Measurements from ENCODE around the gene COL1A2. TPM values are rescaled to one million over a fixed set of nuclear protein-coding genes. Genes with fewer than 3 reads are reported as not detected.

COL1A2 gene
- total RNA-seq, 4 donors from 2014 or later, result 227 to 697 (median 347) TPM

DNA sequence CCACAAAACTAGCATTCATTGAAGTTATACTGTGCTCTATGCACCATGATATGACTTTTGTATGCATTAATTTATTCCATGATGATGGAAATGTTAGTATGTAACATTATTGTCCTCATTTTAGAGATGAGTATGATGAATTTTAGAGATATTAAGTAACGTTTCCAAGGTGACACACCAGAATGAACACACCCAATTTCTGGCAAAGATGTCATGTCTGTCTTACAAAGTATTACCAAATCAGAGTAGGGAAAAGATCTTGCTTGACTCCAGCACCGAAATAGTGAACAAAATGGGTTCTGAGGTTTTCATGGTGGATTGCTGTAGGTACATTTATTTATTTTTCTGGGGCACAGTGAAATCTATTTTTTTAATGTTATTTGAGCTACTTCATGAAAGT is 33.8 kb upstream of the COL1A2 start:
- H3K36me3 ChIP-seq, result no peaks in the 10 kb centered on the region
- H3K27ac ChIP-seq (replicated peaks in 1 of 4), result no peak overlapping the region
- no peak for DNase-seq (ENCODE audit: extremely low spot score)
- peaks cover 0 to 10% (median 4%) of the 10 kb centered on the region in 4 donors for H3K4me1 ChIP-seq
- H3K27me3 ChIP-seq, result no peaks in the 10 kb centered on the region
- H3K9me3 ChIP-seq, result no peaks in the 10 kb centered on the region
- intact Hi-C loops (cut with DNase I), result no loop called here
- no peak overlapping the region for H3K4me3 ChIP-seq
- TF ChIP-seq POLR2AphosphoS5 (IDR thresholded peaks at IDR 0.05) (no peak), EP300 (IDR thresholded peaks at IDR 0.05) (no peak), POLR2A (IDR thresholded peaks at IDR 0.05; ENCODE audit: low read depth) (no peak)
- TF ChIP-seq, protein P1, sequence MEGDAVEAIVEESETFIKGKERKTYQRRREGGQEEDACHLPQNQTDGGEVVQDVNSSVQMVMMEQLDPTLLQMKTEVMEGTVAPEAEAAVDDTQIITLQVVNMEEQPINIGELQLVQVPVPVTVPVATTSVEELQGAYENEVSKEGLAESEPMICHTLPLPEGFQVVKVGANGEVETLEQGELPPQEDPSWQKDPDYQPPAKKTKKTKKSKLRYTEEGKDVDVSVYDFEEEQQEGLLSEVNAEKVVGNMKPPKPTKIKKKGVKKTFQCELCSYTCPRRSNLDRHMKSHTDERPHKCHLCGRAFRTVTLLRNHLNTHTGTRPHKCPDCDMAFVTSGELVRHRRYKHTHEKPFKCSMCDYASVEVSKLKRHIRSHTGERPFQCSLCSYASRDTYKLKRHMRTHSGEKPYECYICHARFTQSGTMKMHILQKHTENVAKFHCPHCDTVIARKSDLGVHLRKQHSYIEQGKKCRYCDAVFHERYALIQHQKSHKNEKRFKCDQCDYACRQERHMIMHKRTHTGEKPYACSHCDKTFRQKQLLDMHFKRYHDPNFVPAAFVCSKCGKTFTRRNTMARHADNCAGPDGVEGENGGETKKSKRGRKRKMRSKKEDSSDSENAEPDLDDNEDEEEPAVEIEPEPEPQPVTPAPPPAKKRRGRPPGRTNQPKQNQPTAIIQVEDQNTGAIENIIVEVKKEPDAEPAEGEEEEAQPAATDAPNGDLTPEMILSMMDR (IDR thresholded peaks at IDR 0.05), result no peak
- 79% methylated on average over 2 of the region's 2 CpGs for WGBS

DNA sequence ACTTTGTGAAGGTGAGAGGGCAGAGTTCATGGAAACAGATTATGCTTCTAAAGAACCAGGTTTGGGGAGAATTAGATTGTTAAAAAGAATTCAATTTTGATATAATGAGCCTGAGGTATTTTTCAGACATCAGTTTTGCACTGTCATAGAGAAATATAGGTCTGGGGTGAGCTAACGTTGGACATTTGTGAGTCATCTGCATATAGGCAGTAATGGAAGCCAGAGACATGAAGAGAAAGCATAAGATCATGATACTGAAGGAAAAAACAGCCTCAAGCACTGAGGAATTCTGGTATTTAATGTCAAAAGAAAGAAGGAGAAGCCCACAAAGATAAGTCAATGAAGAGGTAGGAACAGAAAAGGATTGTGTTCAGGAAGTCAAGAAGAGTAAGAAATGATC is 32.4 kb upstream of the COL1A2 start:
- H3K36me3 ChIP-seq, result no peaks in the 10 kb centered on the region
- no peak overlapping the region for H3K27ac ChIP-seq (replicated peaks in 1 of 4)
- H3K27me3 ChIP-seq, result no peaks in the 10 kb centered on the region
- TF ChIP-seq, protein P1 (IDR thresholded peaks at IDR 0.05), result no peak
- TF ChIP-seq EP300 (IDR thresholded peaks at IDR 0.05) (no peak), POLR2AphosphoS5 (IDR thresholded peaks at IDR 0.05) (no peak), POLR2A (IDR thresholded peaks at IDR 0.05; ENCODE audit: low read depth) (no peak)
- no peaks in the 10 kb centered on the region for H3K9me3 ChIP-seq
- 77% methylated on average over 1 of the region's 1 CpG for WGBS
- peaks cover 0 to 14% (median 7%) of the 10 kb centered on the region in 4 donors for H3K4me1 ChIP-seq
- intact Hi-C loops (cut with DNase I), result no loop called here
- no peak overlapping the region for H3K4me3 ChIP-seq
- no peak for DNase-seq (ENCODE audit: extremely low spot score)

DNA sequence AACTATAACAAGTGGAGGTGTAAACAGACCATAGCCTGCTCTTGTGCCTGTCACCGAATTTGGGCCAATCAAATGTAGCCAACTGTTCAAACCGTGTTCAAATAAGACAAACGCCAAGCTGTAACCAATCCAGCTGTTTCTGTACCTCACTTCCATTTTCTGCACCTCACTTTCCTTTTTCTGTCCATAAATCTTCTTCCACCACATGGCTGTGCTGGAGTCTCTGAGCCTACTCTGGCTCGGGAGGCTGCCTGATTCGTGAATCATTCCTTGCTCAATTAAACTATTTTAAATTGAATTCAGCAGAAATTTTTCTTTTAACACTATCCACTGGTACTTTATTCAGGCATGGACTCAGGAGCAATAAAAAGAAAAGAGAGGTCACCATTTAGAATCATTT is 29.9 kb upstream of the COL1A2 start:
- no peaks in the 10 kb centered on the region for H3K27me3 ChIP-seq
- H3K27ac ChIP-seq (replicated peaks in 1 of 4), result no peak overlapping the region
- H3K4me1 ChIP-seq, result peaks cover 0 to 39% (median 30%) of the 10 kb centered on the region in 4 donors
- no peaks in the 10 kb centered on the region for H3K36me3 ChIP-seq
- WGBS, result 77% methylated on average over 5 of the region's 5 CpGs
- H3K9me3 ChIP-seq, result no peaks in the 10 kb centered on the region
- TF ChIP-seq, protein P1 (IDR thresholded peaks at IDR 0.05), result no peak
- no peak for TF ChIP-seq EP300 (IDR thresholded peaks at IDR 0.05)
- TF ChIP-seq POLR2A (IDR thresholded peaks at IDR 0.05; ENCODE audit: low read depth), result no peak
- TF ChIP-seq POLR2AphosphoS5 (IDR thresholded peaks at IDR 0.05), result no peak
- no peak for DNase-seq (ENCODE audit: extremely low spot score)
- intact Hi-C loops (cut with DNase I), result no loop called here
- H3K4me3 ChIP-seq, result no peak overlapping the region

DNA sequence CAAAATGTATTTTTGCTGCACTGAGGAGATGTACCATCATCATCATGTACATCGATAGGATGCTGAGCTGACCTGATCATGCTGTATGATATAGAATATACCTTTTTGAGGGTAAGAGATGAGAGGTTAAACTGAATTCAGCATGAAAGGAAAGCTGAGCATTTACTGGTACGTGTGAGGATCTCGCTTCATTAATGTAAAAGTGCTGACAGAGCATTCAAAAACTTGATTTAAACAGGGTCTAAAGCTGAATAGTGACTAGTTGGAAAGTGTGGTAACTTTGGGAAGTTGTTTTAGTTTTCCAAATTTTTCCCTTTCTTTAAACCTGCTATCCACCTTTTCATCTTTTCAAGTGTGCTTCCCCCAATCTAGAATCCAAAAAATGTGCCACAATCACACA is 28.5 kb upstream of the COL1A2 start:
- H3K4me1 ChIP-seq, result peaks cover 0 to 39% (median 30%) of the 10 kb centered on the region in 4 donors
- 93% methylated on average over 3 of the region's 3 CpGs for WGBS
- intact Hi-C loops (cut with DNase I), result no loop called here
- DNase-seq (ENCODE audit: extremely low spot score), result no peak
- H3K4me3 ChIP-seq, result no peak overlapping the region
- H3K9me3 ChIP-seq, result no peaks in the 10 kb centered on the region
- TF ChIP-seq POLR2A (IDR thresholded peaks at IDR 0.05; ENCODE audit: low read depth) (no peak), EP300 (IDR thresholded peaks at IDR 0.05) (no peak), POLR2AphosphoS5 (IDR thresholded peaks at IDR 0.05) (no peak)
- TF ChIP-seq, protein P1 (IDR thresholded peaks at IDR 0.05), result no peak
- no peak overlapping the region for H3K27ac ChIP-seq (replicated peaks in 1 of 4)
- no peaks in the 10 kb centered on the region for H3K27me3 ChIP-seq
- H3K36me3 ChIP-seq, result no peaks in the 10 kb centered on the region

DNA sequence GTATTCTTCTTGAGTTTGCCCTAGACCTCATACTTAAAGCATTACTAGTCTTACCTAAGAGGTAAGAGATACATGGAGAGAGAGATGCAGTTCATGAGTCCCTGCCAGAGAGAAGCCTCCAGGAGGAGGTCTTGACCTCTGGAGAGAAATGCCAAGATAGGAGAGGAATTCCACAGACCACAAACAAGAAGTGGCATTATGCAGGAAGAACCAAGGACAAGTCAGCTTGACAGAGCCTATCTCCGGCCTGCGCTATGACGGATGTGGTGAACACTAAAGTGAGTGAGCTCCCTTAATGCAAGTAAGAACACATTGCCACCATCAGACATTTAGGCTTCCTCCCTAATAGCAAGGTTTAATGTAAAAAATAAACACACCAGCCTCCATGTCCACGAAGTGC is 27.9 kb upstream of the COL1A2 start:
- H3K27ac ChIP-seq (replicated peaks in 1 of 4), result peak overlapping the region; percentile 79 to 84 (median 81)
- 92% methylated on average over 4 of the region's 4 CpGs for WGBS
- intact Hi-C loops (cut with DNase I), result no loop called here
- no peaks in the 10 kb centered on the region for H3K9me3 ChIP-seq
- H3K36me3 ChIP-seq, result no peaks in the 10 kb centered on the region
- peaks cover 0 to 39% (median 30%) of the 10 kb centered on the region in 4 donors for H3K4me1 ChIP-seq
- no peak overlapping the region for H3K4me3 ChIP-seq
- no peaks in the 10 kb centered on the region for H3K27me3 ChIP-seq
- TF ChIP-seq POLR2AphosphoS5 (IDR thresholded peaks at IDR 0.05) (no peak), POLR2A (IDR thresholded peaks at IDR 0.05; ENCODE audit: low read depth) (no peak), EP300 (IDR thresholded peaks at IDR 0.05) (no peak)
- TF ChIP-seq, protein P1 (IDR thresholded peaks at IDR 0.05), result no peak
- DNase-seq (ENCODE audit: extremely low spot score), result no peak

Data from esophagus muscularis mucosa (tissue), 4 donors.